ENCODE results near the gene HOXA13.

The HOXA13 gene

DNA sequence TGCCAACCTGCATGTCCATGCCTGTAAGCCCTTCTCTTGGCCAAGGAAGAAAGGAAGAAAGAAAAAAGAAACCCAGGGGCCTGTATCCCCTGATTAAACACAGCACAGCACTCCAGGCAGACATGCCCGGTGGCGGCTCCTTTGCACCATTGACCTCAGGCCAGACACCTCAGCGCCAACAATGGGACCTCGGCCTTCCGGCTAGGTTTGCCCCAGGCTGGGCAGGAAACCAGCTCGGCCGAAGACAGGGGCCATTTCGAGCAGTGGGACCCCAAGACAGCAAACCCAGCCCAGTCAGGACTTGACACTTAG is 28.6 kb downstream of the HOXA13 start:
- Mint-ChIP-seq H3K36me3 (ENCODE audit: low read depth) (peaks cover 63% of the 10 kb centered on the region), H3K27me3 (ENCODE audit: low read depth) (peaks cover 36% of the 10 kb centered on the region), H3K4me1 (peaks cover 41% of the 10 kb centered on the region), H3K9me3 (no peaks in the 10 kb centered on the region), H3K4me3 (peak overlapping the region; percentile 92 to 95 (median 93)), H3K27ac (peak overlapping the region; percentile 99 to 100 (median 99))
- TF ChIP-seq, protein P1, sequence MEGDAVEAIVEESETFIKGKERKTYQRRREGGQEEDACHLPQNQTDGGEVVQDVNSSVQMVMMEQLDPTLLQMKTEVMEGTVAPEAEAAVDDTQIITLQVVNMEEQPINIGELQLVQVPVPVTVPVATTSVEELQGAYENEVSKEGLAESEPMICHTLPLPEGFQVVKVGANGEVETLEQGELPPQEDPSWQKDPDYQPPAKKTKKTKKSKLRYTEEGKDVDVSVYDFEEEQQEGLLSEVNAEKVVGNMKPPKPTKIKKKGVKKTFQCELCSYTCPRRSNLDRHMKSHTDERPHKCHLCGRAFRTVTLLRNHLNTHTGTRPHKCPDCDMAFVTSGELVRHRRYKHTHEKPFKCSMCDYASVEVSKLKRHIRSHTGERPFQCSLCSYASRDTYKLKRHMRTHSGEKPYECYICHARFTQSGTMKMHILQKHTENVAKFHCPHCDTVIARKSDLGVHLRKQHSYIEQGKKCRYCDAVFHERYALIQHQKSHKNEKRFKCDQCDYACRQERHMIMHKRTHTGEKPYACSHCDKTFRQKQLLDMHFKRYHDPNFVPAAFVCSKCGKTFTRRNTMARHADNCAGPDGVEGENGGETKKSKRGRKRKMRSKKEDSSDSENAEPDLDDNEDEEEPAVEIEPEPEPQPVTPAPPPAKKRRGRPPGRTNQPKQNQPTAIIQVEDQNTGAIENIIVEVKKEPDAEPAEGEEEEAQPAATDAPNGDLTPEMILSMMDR (IDR thresholded peaks at IDR 0.05; ENCODE audit: unreplicated experiment in 3 of 3): no peak

DNA sequence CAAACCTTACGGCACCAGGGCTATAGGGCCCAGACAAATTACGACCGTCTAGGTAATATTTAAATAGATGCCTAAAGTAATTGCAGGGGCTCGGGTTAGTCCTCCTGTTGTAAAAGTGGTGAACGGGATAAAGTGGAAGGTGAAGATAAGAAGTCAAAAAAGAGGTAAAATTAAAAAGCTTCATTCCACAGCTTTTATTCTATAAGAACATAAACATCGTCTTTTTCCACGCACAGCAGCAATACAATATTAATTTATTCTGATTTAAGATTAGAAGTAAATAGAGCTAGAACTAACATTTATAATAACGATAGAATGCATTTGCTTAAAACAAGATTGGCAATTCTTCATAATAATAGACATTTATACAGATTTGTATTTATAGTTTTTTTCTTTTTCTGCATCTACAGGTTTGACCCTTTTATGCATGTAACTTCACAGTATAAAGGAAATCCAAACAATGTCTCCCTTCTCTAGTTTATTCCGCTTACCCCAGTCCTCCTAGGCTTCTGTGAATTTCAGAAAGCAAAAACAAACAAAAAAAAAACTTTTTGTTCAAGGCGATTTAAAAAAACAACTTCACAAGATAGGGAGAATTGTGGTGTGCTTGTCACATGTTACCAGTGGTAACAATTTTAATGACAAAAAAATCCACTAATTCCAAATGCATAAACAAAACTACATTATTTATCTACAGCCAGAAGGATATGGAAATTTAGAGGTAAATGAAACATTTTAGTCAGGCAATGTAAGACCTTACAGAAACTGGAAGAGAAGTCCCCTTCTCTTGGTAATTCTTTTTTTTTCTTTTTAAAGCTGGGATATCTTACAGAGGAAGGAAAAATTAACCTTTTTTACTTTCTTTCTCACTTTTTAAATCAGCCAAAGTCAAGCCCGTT is 29.2 kb downstream of the HOXA13 start:
- TF ChIP-seq, protein P1 (IDR thresholded peaks at IDR 0.05; ENCODE audit: unreplicated experiment in 3 of 3): no peak
- peaks cover 61% of the 10 kb centered on the region for H3K36me3 Mint-ChIP-seq (ENCODE audit: low read depth)

DNA sequence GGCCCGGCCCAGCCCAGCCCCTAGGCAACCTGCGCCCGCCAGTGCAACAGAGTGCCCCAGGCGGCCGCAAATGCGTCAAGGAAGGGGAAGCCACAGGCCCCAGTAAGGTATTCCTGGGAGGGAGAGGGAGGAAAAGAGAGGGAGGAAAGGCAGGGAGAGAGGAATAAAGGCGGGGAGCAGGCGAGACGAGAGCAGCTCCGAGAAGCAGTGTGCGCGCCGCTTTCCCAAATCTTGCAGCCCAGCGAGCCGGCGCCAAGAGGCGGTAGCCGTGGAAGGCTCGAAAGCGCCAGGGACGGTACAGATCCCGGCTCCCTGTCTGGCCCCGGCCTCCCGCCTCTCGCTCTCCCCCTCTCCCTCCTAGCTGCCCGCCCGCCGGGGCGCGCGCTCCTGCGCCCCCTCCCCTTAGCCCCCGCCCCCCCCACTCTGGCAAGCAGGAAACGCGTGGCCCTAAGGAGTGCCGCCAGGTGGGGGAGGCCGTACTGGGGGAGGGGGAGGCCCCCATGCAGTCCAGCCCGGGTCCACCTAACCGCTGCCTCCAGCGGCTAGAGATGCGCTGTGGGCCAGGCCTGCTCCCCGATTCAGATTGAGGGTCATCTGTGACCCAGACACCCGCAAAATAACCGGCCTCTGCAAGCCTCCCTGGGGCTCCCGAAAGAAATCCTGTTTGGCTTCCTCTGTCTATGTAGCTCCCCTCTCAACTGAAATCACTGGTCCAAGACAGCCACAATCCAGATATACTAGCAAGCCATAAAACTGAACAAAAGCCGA is 30.0 kb downstream of the HOXA13 start:
- Mint-ChIP-seq H3K36me3 (ENCODE audit: low read depth) (peaks cover 61% of the 10 kb centered on the region), H3K9me3 (no peaks in the 10 kb centered on the region), H3K4me3 (peak overlapping the region; percentile 92 to 95 (median 93)), H3K4me1 (peaks cover 30% of the 10 kb centered on the region), H3K27ac (peak overlapping the region; percentile 99 to 100 (median 99)), H3K27me3 (ENCODE audit: low read depth) (peaks cover 21% of the 10 kb centered on the region)
- TF ChIP-seq, protein P1 (IDR thresholded peaks at IDR 0.05; ENCODE audit: unreplicated experiment in 3 of 3): no peak

More for the DNA sequence above, 29.2 kb downstream of the HOXA13 start:
- H3K4me1 Mint-ChIP-seq: peaks cover 36% of the 10 kb centered on the region
- H3K27ac Mint-ChIP-seq: peak overlapping the region; percentile 99 to 100 (median 99)
- H3K27me3 Mint-ChIP-seq (ENCODE audit: low read depth): peaks cover 29% of the 10 kb centered on the region
- H3K9me3 Mint-ChIP-seq: no peaks in the 10 kb centered on the region
- H3K4me3 Mint-ChIP-seq: peak overlapping the region; percentile 92 to 95 (median 93)

DNA sequence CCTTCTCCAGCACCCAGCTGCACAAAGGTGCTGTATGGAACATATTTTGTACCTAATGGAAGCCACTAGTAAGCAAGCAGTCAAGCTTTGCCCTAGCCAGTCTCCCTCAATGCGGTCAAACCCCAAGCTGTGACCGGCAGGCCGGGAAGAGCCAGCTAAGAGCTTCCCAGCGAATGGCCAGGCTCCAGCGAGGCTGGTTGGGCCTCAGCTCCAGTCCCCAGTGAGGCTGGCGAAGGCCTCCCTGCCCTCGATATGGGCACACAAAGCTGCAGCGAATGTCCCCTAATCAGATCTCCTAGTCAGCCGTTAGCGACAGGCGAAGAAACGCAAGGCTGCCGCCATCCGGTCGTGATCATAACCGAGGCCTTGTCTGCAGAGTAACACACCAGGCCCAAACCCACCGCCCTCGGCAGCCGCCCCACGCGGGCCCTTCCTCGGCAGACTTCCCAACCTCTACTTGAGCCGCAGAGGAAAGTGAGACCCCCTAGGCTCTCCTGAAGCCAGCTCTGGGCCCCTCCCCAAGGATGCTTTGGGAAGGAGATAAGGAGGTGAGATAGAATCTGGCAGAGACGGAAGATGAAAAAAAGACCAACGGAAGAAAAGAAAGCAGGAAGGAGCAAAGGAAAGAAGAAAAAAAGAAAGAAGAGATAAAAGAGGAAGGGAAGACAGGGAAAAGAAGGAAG is 31.5 kb downstream of the HOXA13 start:
- Mint-ChIP-seq H3K4me1 (peaks cover 28% of the 10 kb centered on the region), H3K27ac (peak overlapping the region; percentile 99 to 100 (median 99)), H3K9me3 (no peaks in the 10 kb centered on the region), H3K27me3 (ENCODE audit: low read depth) (peaks cover 17% of the 10 kb centered on the region), H3K36me3 (ENCODE audit: low read depth) (peaks cover 75% of the 10 kb centered on the region), H3K4me3 (peak overlapping the region; percentile 92 to 95 (median 93))
- TF ChIP-seq, protein P1 (IDR thresholded peaks at IDR 0.05; ENCODE audit: unreplicated experiment in 3 of 3): no peak

DNA sequence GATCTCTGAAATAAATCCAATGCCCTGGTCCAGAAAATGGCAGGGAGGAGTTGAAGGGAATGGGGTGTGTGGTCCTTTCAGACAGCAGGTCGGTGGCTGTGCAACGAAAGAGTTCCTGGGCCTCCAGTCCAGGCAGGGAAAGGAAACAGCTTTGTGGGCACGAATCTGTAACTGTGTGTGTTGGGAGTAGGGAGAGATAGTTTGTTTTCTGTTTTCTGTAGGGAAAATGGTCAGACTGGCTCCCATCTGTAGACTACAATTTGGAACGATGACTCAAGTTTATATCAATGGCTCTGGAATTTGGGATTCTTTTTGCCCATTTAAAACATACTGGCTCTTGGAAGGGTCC is 32.0 kb downstream of the HOXA13 start:
- H3K9me3 Mint-ChIP-seq: no peaks in the 10 kb centered on the region
- H3K36me3 Mint-ChIP-seq (ENCODE audit: low read depth): peaks cover 80% of the 10 kb centered on the region
- peak overlapping the region; percentile 99 to 100 (median 99) for H3K27ac Mint-ChIP-seq
- H3K4me1 Mint-ChIP-seq: peaks cover 30% of the 10 kb centered on the region
- H3K27me3 Mint-ChIP-seq (ENCODE audit: low read depth): peaks cover 17% of the 10 kb centered on the region
- peak overlapping the region; percentile 92 to 95 (median 93) for H3K4me3 Mint-ChIP-seq
- TF ChIP-seq, protein P1 (IDR thresholded peaks at IDR 0.05; ENCODE audit: unreplicated experiment in 3 of 3): no peak

All from nephron (organoid).